ENCODE data around the gene HS6ST3.

HS6ST3 gene

GRCh38 chr13:96342286-96342685, 252.4 kb downstream of the HS6ST3 start:
- no peak for DNase-seq

GRCh38 chr13:96342852-96343465, 253.1 kb downstream of the HS6ST3 start:
- no peak for DNase-seq

- DNase-seq, result no peak
Observed at GRCh38 chr13:96346921-96347320, 257.0 kb downstream of the HS6ST3 start.

GRCh38 chr13:96373597-96373996, 283.7 kb downstream of the HS6ST3 start:
- no peak for DNase-seq

GRCh38 chr13:96377835-96378234, 287.9 kb downstream of the HS6ST3 start:
- DNase-seq, result no peak

- no peak for DNase-seq
Observed at GRCh38 chr13:96379967-96380366, 290.1 kb downstream of the HS6ST3 start.

GRCh38 chr13:96381681-96382080, 291.8 kb downstream of the HS6ST3 start:
- DNase-seq, result no peak

GRCh38 chr13:96388598-96388997, 298.7 kb downstream of the HS6ST3 start:
- DNase-seq, result no peak

- DNase-seq, result no peak
Observed at GRCh38 chr13:96391606-96392005, 301.7 kb downstream of the HS6ST3 start.

- DNase-seq, result no peak
Observed at GRCh38 chr13:96397807-96398206, 307.9 kb downstream of the HS6ST3 start.

GRCh38 chr13:96398486-96398885, 308.6 kb downstream of the HS6ST3 start:
- no peak for DNase-seq

GRCh38 chr13:96403241-96403640, 313.3 kb downstream of the HS6ST3 start:
- DNase-seq, result no peak

GRCh38 chr13:96403651-96404050, 313.7 kb downstream of the HS6ST3 start:
- DNase-seq, result no peak

- DNase-seq, result no peak
Observed at GRCh38 chr13:96415831-96416385, 326.0 kb downstream of the HS6ST3 start.

GRCh38 chr13:96417939-96418685, 328.2 kb downstream of the HS6ST3 start:
- DNase-seq, result no peak

GRCh38 chr13:96421314-96421713, 331.4 kb downstream of the HS6ST3 start:
- DNase-seq, result no peak

GRCh38 chr13:96422002-96422401, 332.1 kb downstream of the HS6ST3 start:
- DNase-seq, result no peak

- DNase-seq, result no peak
Observed at GRCh38 chr13:96426167-96426566, 336.3 kb downstream of the HS6ST3 start.

- DNase-seq, result no peak
Observed at GRCh38 chr13:96428911-96429310, 339.0 kb downstream of the HS6ST3 start.

- no peak for DNase-seq
Observed at GRCh38 chr13:96431044-96431581, 341.2 kb downstream of the HS6ST3 start.

GRCh38 chr13:96444676-96445075, 354.8 kb downstream of the HS6ST3 start:
- no peak for DNase-seq

GRCh38 chr13:96449920-96450319, 360.0 kb downstream of the HS6ST3 start:
- no peak for DNase-seq

GRCh38 chr13:96450326-96451020, 360.6 kb downstream of the HS6ST3 start:
- DNase-seq, result no peak

- no peak for DNase-seq
Observed at GRCh38 chr13:96454466-96454865, 364.6 kb downstream of the HS6ST3 start.
